HG03575 (cell line): ENCODE results near the gene ITFG1.
"Not testable (repeated sequence)": the region's sequence is repeated elsewhere in the genome, so short reads cannot be mapped to it uniquely, and the experiment has no call there.

Experiments
- ATAC-seq: cut with Tn5 transposase; IDR thresholded peaks from one replicate; pipeline ENCODE4 v1.9.1; 2021; ENCODE audit not compliant: unreplicated experiment, insufficient number of reproducible peaks, low FRiP score; ENCODE audit errors: extremely low read depth

ITFG1 gene

DNA sequence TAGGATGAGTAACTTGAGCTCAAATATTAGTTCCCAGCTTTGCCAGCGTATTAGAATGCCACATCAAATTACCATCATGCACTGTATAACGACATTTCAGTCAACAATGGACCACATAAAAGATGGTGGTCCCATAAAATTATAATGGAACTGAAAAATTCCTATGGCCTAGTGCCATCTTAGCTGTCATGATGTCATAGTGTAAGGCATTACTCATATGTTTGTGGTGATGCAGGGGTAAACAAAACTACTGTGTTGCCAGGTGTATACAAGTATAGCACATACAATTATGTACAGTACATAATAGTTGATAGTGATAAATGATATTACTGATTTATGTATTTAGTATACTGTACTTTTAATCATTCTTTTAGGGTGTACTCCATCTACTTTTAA lies 262.7 kb downstream of the ITFG1 start:
- no peak for ATAC-seq

- ATAC-seq: no peak
Observed at GRCh38 chr16:47197536-47198179, 263.2 kb downstream of the ITFG1 start.

DNA sequence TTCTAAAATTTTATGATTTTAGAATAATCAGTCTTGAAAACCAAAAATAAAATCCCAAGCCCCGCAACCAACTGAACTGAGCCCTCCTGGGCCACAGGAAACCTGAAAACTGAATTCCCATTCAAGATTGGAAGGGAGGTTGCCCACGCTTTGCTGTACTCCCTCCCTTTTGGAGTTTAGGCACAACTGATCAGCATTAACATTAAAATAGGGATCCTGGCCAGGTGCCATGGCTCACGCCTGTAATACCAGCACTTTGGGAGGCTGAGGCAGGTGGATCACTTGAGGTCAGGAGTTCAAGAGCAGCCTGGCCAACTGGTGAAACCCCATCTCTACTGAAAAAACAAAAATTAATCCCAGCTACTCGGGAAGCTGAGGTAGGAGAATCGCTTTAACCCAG lies 264.4 kb downstream of the ITFG1 start:
- ATAC-seq: no peak

DNA sequence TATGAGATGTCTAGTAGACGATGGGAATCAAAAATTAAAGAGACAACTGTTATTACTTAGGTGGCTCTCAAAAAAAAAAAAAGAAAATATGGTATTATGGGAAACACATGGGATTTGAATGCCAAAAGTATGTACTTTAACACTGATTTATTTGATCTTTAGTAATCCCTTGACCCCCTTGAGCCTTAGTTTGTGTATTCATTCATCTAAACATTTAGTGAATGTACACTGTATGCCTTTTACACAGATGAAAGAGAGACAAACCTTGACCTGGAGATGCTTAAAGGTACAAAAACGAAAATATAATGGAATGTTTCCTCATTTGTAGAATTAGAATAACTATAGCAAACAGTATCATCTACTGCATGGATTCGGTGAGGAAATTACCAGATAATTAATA lies 278.5 kb downstream of the ITFG1 start:
- ATAC-seq: no peak

- ATAC-seq: not testable (repeated sequence)
Observed at GRCh38 chr16:47181066-47181465, 279.8 kb downstream of the ITFG1 start.

GRCh38 chr16:47180073-47180472 lies 280.8 kb downstream of the ITFG1 start:
- ATAC-seq: no peak

- ATAC-seq: no peak
Observed at GRCh38 chr16:47175152-47175551, 285.7 kb downstream of the ITFG1 start.

- ATAC-seq: no peak
Observed at GRCh38 chr16:47162670-47163420, 298.0 kb downstream of the ITFG1 start.

- ATAC-seq: no peak
Observed at GRCh38 chr16:47161464-47161863, 299.4 kb downstream of the ITFG1 start.

DNA sequence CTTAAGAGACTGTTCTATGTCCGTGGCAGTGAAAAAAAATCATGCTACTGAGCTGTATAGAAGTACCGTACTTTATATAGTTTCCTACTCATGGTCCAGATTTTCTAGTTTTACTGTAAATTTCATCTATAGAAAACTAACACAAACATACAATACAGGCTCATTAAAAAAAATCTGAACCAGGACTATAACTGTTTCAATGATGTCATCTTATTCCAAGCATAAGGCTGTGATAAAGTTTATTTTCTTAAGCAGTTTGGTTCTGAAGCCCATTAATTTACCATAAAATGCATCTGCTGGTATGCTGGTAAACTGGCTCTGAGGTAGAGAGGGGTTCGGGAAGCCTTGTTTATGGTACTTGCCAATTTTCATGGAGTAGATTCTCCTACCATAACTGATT lies 300.4 kb downstream of the ITFG1 start:
- ATAC-seq: no peak

DNA sequence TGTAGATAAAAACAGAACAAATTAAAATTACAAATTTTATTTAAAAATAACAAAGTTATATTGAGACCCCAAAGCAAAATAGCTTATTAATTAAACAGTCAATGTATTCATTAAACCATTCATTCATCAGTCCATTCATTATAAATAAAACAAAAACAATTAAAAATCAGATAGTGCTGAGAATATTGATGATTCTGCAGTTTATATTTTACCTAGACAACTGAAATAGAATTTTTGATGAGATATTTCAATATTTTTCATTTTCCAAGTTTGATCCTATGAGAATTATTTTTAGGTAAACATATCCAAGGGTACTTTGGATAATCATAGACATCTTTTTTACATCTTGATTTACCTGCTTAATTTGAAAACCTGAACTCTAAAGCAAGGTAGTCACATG lies 301.9 kb downstream of the ITFG1 start:
- no peak for ATAC-seq

GRCh38 chr16:47156680-47157215 lies 304.1 kb downstream of the ITFG1 start:
- ATAC-seq: no peak

- not testable (repeated sequence) for ATAC-seq
Observed at GRCh38 chr16:47152501-47152900, 308.4 kb downstream of the ITFG1 start.

- ATAC-seq: no peak
Observed at GRCh38 chr16:47150067-47150466, 310.8 kb downstream of the ITFG1 start.

DNA sequence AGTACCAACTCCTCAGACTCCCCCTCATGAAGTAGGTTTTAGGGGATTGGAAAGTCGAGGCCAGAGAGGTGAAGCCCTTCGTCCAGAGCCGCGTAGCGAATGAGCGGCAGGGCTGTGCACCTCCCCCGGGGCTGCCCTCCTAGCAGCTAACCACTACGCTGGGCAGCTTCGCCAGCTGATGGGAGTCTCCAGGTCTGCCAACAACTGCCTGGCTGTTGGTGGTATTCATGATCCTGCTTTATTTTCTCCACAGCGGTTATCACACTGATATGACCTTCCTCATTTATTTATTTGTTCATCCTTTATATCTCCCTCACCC lies 316.3 kb downstream of the ITFG1 start:
- no peak for ATAC-seq

DNA sequence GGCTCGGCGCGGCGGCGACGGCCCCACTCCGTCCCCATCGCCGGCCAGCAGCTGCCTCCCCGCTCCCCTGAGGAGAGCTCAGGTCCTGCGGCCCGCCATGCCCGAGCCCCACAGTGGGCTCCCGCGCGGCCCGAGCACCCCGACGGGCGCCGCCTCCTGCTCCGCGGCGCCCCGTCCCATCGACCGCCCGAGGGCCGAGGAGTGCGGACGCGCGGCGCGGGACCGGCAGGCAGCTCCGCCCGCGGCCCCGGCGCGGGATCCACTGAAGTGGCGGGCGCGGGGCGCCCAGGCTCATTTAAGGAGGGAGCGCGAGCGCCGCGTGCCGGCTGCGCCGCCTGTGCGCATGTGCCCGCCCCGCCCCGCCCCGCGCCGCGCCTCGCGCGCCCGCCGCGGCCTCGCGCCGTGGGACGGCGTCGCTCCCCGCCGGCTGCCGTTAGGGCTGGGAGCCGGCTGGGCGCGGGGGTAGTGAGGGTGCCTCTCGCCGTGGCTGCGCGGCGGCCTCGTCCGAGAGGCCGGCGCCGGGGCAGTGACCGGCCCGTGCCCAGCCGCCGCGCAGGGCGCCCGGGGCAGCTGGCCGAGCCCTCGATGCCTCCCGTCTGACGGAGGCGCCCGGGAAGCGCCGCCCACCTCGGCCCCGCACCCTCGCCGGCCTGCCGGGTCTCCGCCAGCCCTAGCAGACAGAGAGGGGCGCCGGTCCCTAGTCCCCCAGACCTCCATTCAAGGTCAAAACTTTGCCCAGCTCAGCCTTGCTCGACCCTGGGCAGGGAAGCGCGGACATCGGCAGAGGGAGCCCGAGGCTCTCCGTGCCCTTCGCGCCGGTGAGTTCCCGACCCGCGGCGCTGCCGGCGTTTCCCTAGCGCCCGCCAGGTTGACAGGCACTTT lies 316.9 kb downstream of the ITFG1 start, which contains the start of gene NETO2:
TSS of gene NETO2 (minus strand) at position 269 of the 882 bp plus-strand sequence. CDS start 333 bp downstream, outside the sequence.
- ATAC-seq: peak; percentile 12

- peak; percentile 27 for ATAC-seq
Observed at GRCh38 chr16:47142821-47143676, 317.8 kb downstream of the ITFG1 start.

DNA sequence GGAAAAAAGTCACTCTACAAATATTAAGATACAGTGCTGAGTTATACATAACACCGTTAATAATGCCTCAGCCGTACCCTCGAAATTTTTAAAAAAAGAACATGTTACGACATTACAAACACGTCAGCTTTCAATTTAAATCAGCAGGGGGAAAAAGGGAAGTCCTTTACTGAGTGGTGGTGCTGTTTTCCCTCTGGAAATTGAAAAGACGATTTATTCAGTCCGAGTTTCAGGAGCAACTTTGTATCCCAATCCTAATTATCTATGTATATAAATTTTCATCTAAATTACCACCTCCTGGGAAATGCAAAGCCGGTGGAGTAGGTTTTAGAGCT lies 318.4 kb downstream of the ITFG1 start:
- ATAC-seq: no peak
